SH-SY5Y (cell line): ENCODE measurements around the gene LIFR.

ENCODE experiments used
- GATA2 ChIP-seq: IDR thresholded peaks from 2 replicates; pipeline ENCODE4 v1.6.1; 2011; ENCODE audit warnings: mild to moderate bottlenecking, low read depth, low read length
- GATA3 ChIP-seq: IDR thresholded peaks from 2 replicates; pipeline ENCODE4 v1.6.1; 2011; ENCODE audit warnings: low read depth, mild to moderate bottlenecking, low read length, moderate library complexity

GRCh38 chr5:38546691-38547146, 9.7 kb downstream of the LIFR start:
- TF ChIP-seq GATA3 (no peak), GATA2 (no peak)
